ENCODE results near the gene CAPN1. TPM values are rescaled to one million over a fixed set of nuclear protein-coding genes. Genes with fewer than 3 reads are reported as not detected.
A peak's percentile ranks its signal among the peaks of the same experiment; 100 is the strongest.

Gene CAPN1
- total RNA-seq (2012; rRNA removed) (62.8 and 110 TPM in 2 replicates), polyA plus RNA-seq (2012; rRNA removed) (182 and 263 TPM in 2 replicates), Bru-seq, nascent RNA (percentile 75 among the genes with signal in this experiment), BruChase-seq, experiment 1, labeled RNA remaining after a 6-hour chase (percentile 91 among the genes with signal in this experiment), BruChase-seq, experiment 2, labeled RNA remaining after a 2-hour chase (percentile 90 among the genes with signal in this experiment)
- 108 and 165 TPM in 2 replicates for polyA plus RNA-seq (2012; cell fraction: cytosol; rRNA removed)
- 150 and 381 TPM in 2 replicates for polyA plus RNA-seq (2012; cell fraction: nucleus; rRNA removed; ENCODE audit: low replicate concordance)
- long read RNA-seq, partial matches to known transcripts, result 66 of 292 reads
- long read RNA-seq, other reads (novel, unspliced or antisense), result 225 of 292 reads

DNA sequence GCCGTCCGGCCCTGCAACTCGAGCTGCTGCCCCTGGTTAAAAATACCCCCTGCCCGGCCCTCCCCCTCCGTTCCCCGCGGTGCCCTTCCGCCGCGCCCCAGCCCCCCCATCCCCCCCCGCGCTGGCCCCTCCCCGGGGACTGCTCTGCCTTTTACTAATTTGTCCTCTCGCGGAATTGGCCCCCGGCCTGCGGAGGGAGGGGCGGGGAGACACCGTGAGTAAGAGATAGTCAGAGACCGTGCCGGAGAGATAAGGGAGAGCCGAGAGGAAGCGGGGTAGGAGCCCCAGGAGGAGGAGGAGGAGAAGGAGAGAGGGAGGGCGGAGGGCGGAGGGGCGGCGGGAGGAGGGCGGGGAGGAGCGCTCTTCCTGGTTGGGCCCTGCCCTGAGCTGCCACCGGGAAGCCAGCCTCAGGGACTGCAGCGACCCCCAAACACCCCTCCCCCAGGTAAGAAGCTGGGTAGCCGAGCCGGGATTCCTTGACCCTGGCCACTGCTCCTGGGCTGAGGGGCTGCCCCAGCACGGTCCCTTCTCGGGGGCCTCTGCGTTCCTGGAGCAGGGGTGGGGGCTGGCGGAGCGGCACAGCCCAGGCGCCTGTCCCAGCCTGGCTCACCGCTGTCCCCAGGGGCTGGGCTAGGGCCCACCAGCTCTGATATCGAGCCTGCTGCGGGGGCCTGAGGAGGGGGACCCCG lies at the start of gene CAPN1:
TSS of gene CAPN1 (plus strand) at position 360 of the 689 bp plus-strand sequence. CDS start 774 bp downstream, outside the sequence.
- BruUV-seq (replicated peaks), result no TSS peak
- Histone ChIP-seq H2BK120ac (ENCODE audit: low read depth, low read length) (peak within 1 kb of the TSS; percentile 59), H3K14ac (replicated peaks; ENCODE audit: low read depth, low read length) (peak within 1 kb of the TSS; percentile 91), H2AK9ac (replicated peaks; ENCODE audit: low read depth, low read length, poor library complexity) (peak within 1 kb of the TSS; percentile 100), H3K79me1 (ENCODE audit: low read depth in 1 of 2, low read length in 2 of 2) (peaks cover 45 to 66% of the 10 kb centered on the region in 2 experiments), H4K8ac (ENCODE audit: low read depth in 2 of 2, low read length in 2 of 2) (peak within 1 kb of the TSS; percentile 59 to 91; a peak in 3 of 4 replicates), H3K9ac (ENCODE audit: low read depth, low read length) (peak within 1 kb of the TSS; percentile 94), H3K18ac (ENCODE audit: low read depth, low read length) (peak within 1 kb of the TSS; percentile 53), H2BK20ac (ENCODE audit: low read depth, low read length) (no peak within 1 kb of the TSS), H3K9me1 (ENCODE audit: insufficient read depth, low read length) (peaks cover 4% of the 10 kb centered on the region; the same call in 1 of the 2 replicates), H3K4ac (ENCODE audit: low read depth, low read length) (peak within 1 kb of the TSS; percentile 90), H3K4me1 (ENCODE audit: control insufficient read depth, insufficient read depth, low read length) (peaks cover 11% of the 10 kb centered on the region), H3K56ac (ENCODE audit: extremely low read depth, insufficient read depth, low read length) (peak within 1 kb of the TSS; percentile 84), H2AK5ac (ENCODE audit: low read depth, low read length) (peak within 1 kb of the TSS; percentile 76), H4K20me1 (ENCODE audit: insufficient read depth, low read length) (peaks cover 9% of the 10 kb centered on the region), H2AFZ (replicated peaks; ENCODE audit: low read length, poor library complexity) (peak within 1 kb of the TSS; percentile 96), H3K27ac (ENCODE audit: insufficient read depth, low read length) (peak within 1 kb of the TSS; percentile 93), H3K36me3 (ENCODE audit: control insufficient read depth, insufficient read depth, low read length) (peaks cover 21% of the 10 kb centered on the region), H4K91ac (ENCODE audit: insufficient read depth, low read depth, low read length) (peak within 1 kb of the TSS; percentile 84), H4K5ac (ENCODE audit: low read depth, low read length) (peak within 1 kb of the TSS; percentile 77), H2BK5ac (ENCODE audit: low read depth, low read length, poor library complexity, severe bottlenecking) (peak within 1 kb of the TSS; percentile 78), H3K23ac (ENCODE audit: low read depth, low read length) (peak within 1 kb of the TSS; percentile 89), H3K9me3 (ENCODE audit: control insufficient read depth, insufficient read depth, low read length) (no peaks in the 10 kb centered on the region), H3K27me3 (ENCODE audit: control insufficient read depth, insufficient read depth, low read length) (no peaks in the 10 kb centered on the region), H3K4me3 (ENCODE audit: insufficient read depth, low read depth, low read length) (peak within 1 kb of the TSS; percentile 94), H3K4me2 (ENCODE audit: low read depth, low read length) (peak within 1 kb of the TSS; percentile 96), H2BK15ac (ENCODE audit: low read depth, low read length) (no peak within 1 kb of the TSS; the same call in 2 of the 3 replicates)
- POLR2A ChIA-PET (ENCODE audit: unreplicated experiment), result interaction anchor here (1.4 kb wide), 1 partner anchor 64 kb away, joined by 5 read pairs; the partner anchor contains the start of gene ZNHIT2
- dilution Hi-C loops (cut with HindIII; ENCODE audit: low sequenced_read_pairs, unreplicated experiment) (no loop called here), intact Hi-C loops (cut with micrococcal nuclease) (loop anchor here (5.0 kb wide), 1 partner anchor 59 kb away; the partner anchor contains the start of genes FAU and MRPL49), in situ Hi-C loops (cut with MboI; ENCODE audit: low sequenced_read_pairs) (no loop called here)
- WGBS, 2 experiments (ENCODE audit: extremely low coverage in 2 of 2, insufficient read length in 1 of 2), result 8% methylated on average over 7 of the region's 43 CpGs; no CpG with 5 or more reads in 1 of the 2 experiments
- CTCF ChIA-PET, result interaction anchor here (0.6 kb wide), 1 partner anchor 41 kb away, joined by 3 read pairs; no protein-coding TSS in a partner anchor
- DNase-seq (peak; percentile 89), ATAC-seq (ENCODE audit: low read depth) (peak; percentile 86)
- TF ChIP-seq, protein P1, sequence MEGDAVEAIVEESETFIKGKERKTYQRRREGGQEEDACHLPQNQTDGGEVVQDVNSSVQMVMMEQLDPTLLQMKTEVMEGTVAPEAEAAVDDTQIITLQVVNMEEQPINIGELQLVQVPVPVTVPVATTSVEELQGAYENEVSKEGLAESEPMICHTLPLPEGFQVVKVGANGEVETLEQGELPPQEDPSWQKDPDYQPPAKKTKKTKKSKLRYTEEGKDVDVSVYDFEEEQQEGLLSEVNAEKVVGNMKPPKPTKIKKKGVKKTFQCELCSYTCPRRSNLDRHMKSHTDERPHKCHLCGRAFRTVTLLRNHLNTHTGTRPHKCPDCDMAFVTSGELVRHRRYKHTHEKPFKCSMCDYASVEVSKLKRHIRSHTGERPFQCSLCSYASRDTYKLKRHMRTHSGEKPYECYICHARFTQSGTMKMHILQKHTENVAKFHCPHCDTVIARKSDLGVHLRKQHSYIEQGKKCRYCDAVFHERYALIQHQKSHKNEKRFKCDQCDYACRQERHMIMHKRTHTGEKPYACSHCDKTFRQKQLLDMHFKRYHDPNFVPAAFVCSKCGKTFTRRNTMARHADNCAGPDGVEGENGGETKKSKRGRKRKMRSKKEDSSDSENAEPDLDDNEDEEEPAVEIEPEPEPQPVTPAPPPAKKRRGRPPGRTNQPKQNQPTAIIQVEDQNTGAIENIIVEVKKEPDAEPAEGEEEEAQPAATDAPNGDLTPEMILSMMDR (conservative IDR thresholded peaks at IDR 0.05; ENCODE audit: low read depth, low read length), result no peak
- TF ChIP-seq RFX5 (IDR thresholded peaks at IDR 0.05; ENCODE audit: low read depth, low read length) (no peak), SMC3 (IDR thresholded peaks at IDR 0.05; ENCODE audit: low read depth, low read length) (no peak), CEBPB (IDR thresholded peaks at IDR 0.05; ENCODE audit: low read depth, low read length) (no peak), MAFK (IDR thresholded peaks at IDR 0.05; ENCODE audit: low read depth, low read length) (no peak), FOS (IDR thresholded peaks at IDR 0.05; ENCODE audit: low read depth, low read length) (0 out of 2 replicates have a peak, but pooled peaks have one; percentile 11), NFE2L2 (IDR thresholded peaks at IDR 0.05; ENCODE audit: low read depth, low read length) (no peak), USF2 (IDR thresholded peaks at IDR 0.05; ENCODE audit: low read depth, low read length) (no peak), RCOR1 (IDR thresholded peaks at IDR 0.05; ENCODE audit: insufficient replicate concordance, low read length) (no peak), ELK1 (IDR thresholded peaks at IDR 0.05; ENCODE audit: borderline replicate concordance, low read depth, low read length) (no peak), MAZ (IDR thresholded peaks at IDR 0.05; ENCODE audit: borderline replicate concordance, low read depth, low read length) (peak; percentile 91)
